CD4-positive, CD25-positive, alpha-beta regulatory T cell (primary cell): ENCODE results near the gene HES4. TPM values are rescaled to one million over a fixed set of nuclear protein-coding genes. Genes with fewer than 3 reads are reported as not detected.
A peak's percentile ranks its signal among the peaks of the same experiment; 100 is the strongest.

ENCODE experiments used
- ATAC-seq, 2 donors: fragments of 150-1000 bp; cut with Tn5 transposase; one replicate each; pipeline ENCODE4 v1.10.0; 2021; ENCODE audit warnings: low read depth in 2 of 2, moderate number of reproducible peaks in 2 of 2, moderate library complexity in 1 of 2
- DNase-seq, 3 donors: peaks; one replicate each; pipeline versions ENCODE4 v3.0.0 to v3.0.0-alpha.2; 2012 to 2022; ENCODE audit warnings: mixed read lengths in 1 of 3
- H3K27ac ChIP-seq: one replicate; pipeline ENCODE4 v1.7.0; 2013; ENCODE audit warnings: mild to moderate bottlenecking, low read length; ENCODE audit not compliant: insufficient read depth, poor library complexity, severe bottlenecking
- H3K27me3 ChIP-seq: one replicate; pipeline ENCODE4 v1.7.0; 2013; ENCODE audit warnings: low read length; ENCODE audit not compliant: control insufficient read depth, insufficient read depth
- H3K36me3 ChIP-seq: one replicate; pipeline ENCODE4 v1.7.0; 2013; ENCODE audit warnings: mild to moderate bottlenecking, low read length, moderate library complexity; ENCODE audit not compliant: control insufficient read depth, insufficient read depth
- H3K4me1 ChIP-seq: 2 replicates; pipeline ENCODE4 v1.7.0; 2013; ENCODE audit warnings: mild to moderate bottlenecking, low read length; ENCODE audit not compliant: insufficient read depth, control insufficient read depth, poor library complexity, severe bottlenecking
- H3K4me3 ChIP-seq: one replicate; pipeline ENCODE4 v1.7.0; 2013; ENCODE audit warnings: low read depth, mild to moderate bottlenecking, low read length, moderate library complexity
- H3K9me3 ChIP-seq, 2 experiments: 1 replicate in 1 of 2; 2 replicates in 1 of 2; pipeline ENCODE4 v1.7.0; 2013; ENCODE audit warnings: low read length in 2 of 2, mild to moderate bottlenecking in 1 of 2, moderate library complexity in 1 of 2; ENCODE audit not compliant: control insufficient read depth in 2 of 2
- H3K27ac Mint-ChIP-seq, 3 donors: one replicate each; pipeline ENCODE4 v1.8.0; 2020 to 2022; ENCODE audit warnings: mild to moderate bottlenecking in 3 of 3, mixed read lengths in 3 of 3, moderate library complexity in 2 of 3
- H3K27me3 Mint-ChIP-seq: one replicate; pipeline ENCODE4 v1.8.0; 2022; ENCODE audit warnings: mild to moderate bottlenecking, mixed read lengths
- H3K36me3 Mint-ChIP-seq: one replicate; pipeline ENCODE4 v1.8.0; 2020; ENCODE audit warnings: mixed read lengths
- H3K4me1 Mint-ChIP-seq, 4 donors: one replicate each; pipeline ENCODE4 v1.8.0; 2020 to 2022; ENCODE audit warnings: mixed read lengths in 4 of 4, mild to moderate bottlenecking in 1 of 4
- H3K4me3 Mint-ChIP-seq, 4 donors: one replicate each; pipeline ENCODE4 v1.8.0; 2020 to 2022; ENCODE audit warnings: mild to moderate bottlenecking in 4 of 4, mixed read lengths in 4 of 4, moderate library complexity in 3 of 4
- H3K9me3 Mint-ChIP-seq, 7 donors: one replicate each; pipeline ENCODE4 v1.8.0; 2020 to 2022; ENCODE audit warnings: mixed read lengths in 7 of 7, mild to moderate bottlenecking in 3 of 7, moderate library complexity in 2 of 7
- polyA plus RNA-seq, 4 donors: library from polyadenylated mRNA; unstranded; fragments of 300-500 nt; fragmentation: Illumina TruSeq; gene quantifications; one replicate each; pipeline ENCODE4 v1.2.3, GENCODE V29; 2021
- total RNA-seq: library from RNA; stranded (reverse); gene quantifications from one replicate; pipeline ENCODE4 v1.2.3, GENCODE V29; 2022

The HES4 gene
- total and polyA plus RNA-seq, 5 donors from 2014 or later, result 0.21 to 25.9 (median 1.2) TPM; not detected in 1

DNA sequence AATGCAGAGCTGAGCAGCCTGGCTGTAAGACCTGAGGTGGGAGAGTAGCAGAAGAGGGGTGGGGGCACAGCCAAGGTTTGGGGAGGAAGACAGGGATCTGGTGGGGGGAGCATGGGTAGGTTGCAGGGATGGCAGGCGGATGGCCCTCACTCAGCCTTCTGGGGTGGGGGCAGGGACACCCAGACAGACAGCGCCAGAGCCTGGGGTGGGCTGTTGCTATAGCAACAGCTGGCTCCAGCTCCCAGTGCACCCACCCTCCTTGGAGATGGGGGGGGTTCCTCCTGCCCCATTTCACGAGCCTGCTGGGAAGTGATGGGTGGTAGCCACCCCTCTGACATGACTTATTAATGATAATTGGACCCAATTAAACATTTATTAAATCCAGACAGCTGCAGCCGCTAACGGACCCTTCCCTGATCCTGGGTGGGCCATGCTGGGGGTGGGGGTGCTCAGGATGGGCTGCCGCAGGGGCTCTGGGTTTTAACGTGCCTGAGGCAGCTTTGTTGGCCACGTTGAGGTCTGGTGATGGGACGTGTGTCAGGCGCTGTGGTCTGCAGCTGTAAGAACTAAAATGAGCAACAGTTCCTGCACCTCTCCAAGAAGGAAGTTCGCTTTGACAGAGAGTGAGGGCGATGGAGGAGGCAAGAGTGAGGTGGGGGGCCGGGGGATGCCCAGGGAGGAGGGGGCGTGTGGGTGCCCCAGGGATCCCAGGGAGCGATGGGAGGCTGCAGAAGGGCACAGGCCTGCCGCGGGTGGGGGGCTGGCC is 39.4 kb upstream of the HES4 start:
- no peak overlapping the region for H3K4me3 ChIP-seq
- no peaks in the 10 kb centered on the region for H3K9me3 ChIP-seq
- H3K27me3 ChIP-seq, result no peaks in the 10 kb centered on the region
- no peak for ATAC-seq
- peak overlapping the region; percentile 53 to 81 (median 68) for H3K4me3 Mint-ChIP-seq
- peaks cover 0 to 23% (median 8%) of the 10 kb centered on the region in 4 donors for H3K4me1 Mint-ChIP-seq
- H3K36me3 ChIP-seq, result no peaks in the 10 kb centered on the region
- peaks cover 19% of the 10 kb centered on the region for H3K4me1 ChIP-seq
- H3K36me3 Mint-ChIP-seq, result no peaks in the 10 kb centered on the region
- DNase-seq, result no peak
- H3K27me3 Mint-ChIP-seq, result peaks cover 26% of the 10 kb centered on the region
- no peak overlapping the region for H3K27ac ChIP-seq
- H3K27ac Mint-ChIP-seq, result no peak overlapping the region
- H3K9me3 Mint-ChIP-seq, result peaks cover 0 to 2% (median 0%) of the 10 kb centered on the region in 7 donors

DNA sequence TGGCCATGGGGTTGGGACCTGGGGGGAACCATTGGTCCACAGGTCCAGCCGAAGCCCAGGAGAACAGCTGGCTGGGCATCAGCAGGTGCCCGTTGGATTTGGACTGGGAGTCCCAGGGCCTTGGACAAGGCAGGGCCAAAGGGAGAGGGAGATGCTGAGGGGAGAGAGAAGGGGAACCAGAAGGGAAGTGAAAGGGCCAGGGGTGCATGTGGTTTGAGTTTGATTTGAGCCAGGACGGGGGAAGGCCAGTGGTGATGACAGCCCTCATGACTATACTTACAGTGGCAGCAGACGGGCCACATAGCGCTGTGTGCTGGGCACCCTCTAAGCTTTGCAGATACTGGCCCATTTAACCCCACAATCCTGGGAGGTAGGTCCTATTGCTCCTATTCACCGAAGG is 38.8 kb upstream of the HES4 start:
- no peak for ATAC-seq
- H3K4me1 ChIP-seq, result peaks cover 26% of the 10 kb centered on the region

DNA sequence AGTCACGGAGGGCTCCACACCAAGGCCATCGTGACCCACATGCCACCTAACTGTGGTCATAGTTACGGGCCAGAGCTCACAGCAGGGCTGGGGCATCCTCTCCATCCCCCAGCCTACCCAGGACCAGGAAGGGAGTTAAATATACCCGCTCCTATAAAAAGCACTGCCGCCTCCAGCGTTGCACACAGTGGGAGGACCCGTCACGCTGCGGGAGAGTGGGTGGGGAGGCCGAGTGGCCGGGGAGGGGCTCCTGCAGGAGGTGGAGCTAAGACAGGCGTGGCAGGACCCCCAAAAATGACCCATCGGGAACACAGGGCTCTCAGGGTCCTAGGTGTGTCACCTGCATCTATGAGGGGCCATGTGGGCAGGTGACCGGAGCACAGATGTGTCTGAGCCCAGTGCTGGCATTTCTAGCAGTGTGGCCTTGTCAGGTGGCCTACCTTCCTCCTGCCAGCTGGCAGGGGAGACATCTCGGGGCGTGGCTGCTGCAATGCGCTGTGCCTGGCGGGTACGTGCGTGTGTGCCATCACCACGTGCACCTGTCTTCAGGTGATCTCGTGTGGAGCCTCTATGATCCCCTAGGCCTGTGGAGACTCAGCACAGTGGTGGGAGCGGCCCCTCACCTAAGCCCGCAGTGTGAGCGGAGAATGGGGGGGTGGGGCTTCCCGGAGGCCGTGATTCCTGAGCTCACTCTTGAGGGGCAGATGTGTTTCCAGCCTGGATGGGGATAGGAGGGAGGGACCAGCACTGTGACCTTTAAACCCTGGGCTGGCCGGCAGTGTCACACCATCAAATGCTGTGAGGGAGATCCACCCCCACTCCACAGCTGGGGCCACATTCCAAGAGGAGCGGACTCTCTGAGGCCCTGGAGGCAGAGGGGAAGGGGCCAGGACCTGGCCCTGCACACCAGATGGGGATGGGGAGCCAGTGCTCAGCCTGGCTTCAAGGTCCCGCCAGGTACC is 37.8 kb upstream of the HES4 start:
- H3K4me3 Mint-ChIP-seq, result no peak overlapping the region
- H3K27ac Mint-ChIP-seq, result peak overlapping the region in 1 of 3 donors; percentile 5
- no peak for ATAC-seq

More for the DNA sequence above, 38.8 kb upstream of the HES4 start:
- DNase-seq, result no peak
- Mint-ChIP-seq H3K36me3 (no peaks in the 10 kb centered on the region), H3K4me3 (peak overlapping the region in 1 of 4 donors; percentile 39), H3K27me3 (peaks cover 26% of the 10 kb centered on the region), H3K27ac (peak overlapping the region in 1 of 3 donors; percentile 62), H3K4me1 (peaks cover 0 to 23% (median 8%) of the 10 kb centered on the region in 4 donors), H3K9me3 (peaks cover 0 to 2% (median 0%) of the 10 kb centered on the region in 7 donors)
- H3K27me3 ChIP-seq, result no peaks in the 10 kb centered on the region
- H3K27ac ChIP-seq, result no peak overlapping the region
- no peak overlapping the region for H3K4me3 ChIP-seq
- H3K9me3 ChIP-seq, result no peaks in the 10 kb centered on the region
- H3K36me3 ChIP-seq, result no peaks in the 10 kb centered on the region

DNA sequence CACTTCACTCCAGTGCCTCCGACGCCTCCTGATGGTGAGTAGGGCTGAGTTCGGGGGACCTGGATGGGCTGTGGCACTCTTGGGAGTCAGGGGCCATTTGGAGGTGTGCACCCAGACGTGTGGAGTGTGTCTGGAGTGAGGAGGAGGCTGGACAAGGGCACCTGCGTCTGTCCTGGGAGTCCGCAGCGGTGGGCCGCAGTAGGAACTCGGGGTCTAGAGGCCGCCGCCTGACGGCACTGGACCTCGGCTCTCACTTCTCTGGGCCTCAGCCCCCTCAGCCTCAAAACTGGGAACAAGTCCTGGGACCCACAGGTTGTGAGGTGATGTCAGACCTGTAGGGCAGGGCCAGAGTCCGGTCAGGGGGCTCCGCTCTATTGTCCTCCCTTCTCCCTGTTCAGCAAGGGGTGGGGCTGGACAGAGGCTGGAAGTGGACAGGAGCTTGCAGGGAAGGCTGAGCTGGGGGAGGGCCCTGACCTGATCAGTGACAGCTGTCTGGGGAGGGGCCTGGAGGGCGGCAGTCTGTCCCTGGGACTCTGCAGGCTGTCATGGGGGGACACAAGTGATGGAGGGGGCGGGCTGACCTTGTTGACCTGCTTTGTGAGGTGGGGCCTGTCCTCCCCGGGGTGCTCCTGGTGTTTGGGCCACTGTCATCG is 35.5 kb upstream of the HES4 start:
- peaks cover 35% of the 10 kb centered on the region for H3K27me3 Mint-ChIP-seq
- H3K4me1 Mint-ChIP-seq, result peaks cover 0 to 26% (median 11%) of the 10 kb centered on the region in 4 donors
- H3K27ac Mint-ChIP-seq, result peak overlapping the region in 1 of 3 donors; percentile 71
- Histone ChIP-seq H3K27ac (no peak overlapping the region), H3K27me3 (no peaks in the 10 kb centered on the region), H3K36me3 (no peaks in the 10 kb centered on the region), H3K4me3 (no peak overlapping the region), H3K4me1 (peaks cover 38% of the 10 kb centered on the region), H3K9me3 (no peaks in the 10 kb centered on the region)
- H3K4me3 Mint-ChIP-seq, result peak overlapping the region in 1 of 4 donors; percentile 9
- no peak for ATAC-seq
- no peaks in the 10 kb centered on the region for H3K36me3 Mint-ChIP-seq
- DNase-seq, result no peak
- H3K9me3 Mint-ChIP-seq, result peaks cover 0 to 2% (median 0%) of the 10 kb centered on the region in 7 donors

More for the DNA sequence above, 37.8 kb upstream of the HES4 start:
- H3K27me3 Mint-ChIP-seq, result peaks cover 27% of the 10 kb centered on the region
- H3K4me1 Mint-ChIP-seq, result peaks cover 0 to 20% (median 8%) of the 10 kb centered on the region in 4 donors
- H3K36me3 Mint-ChIP-seq, result no peaks in the 10 kb centered on the region
- Histone ChIP-seq H3K4me1 (peaks cover 35% of the 10 kb centered on the region), H3K36me3 (no peaks in the 10 kb centered on the region), H3K9me3 (no peaks in the 10 kb centered on the region), H3K27ac (no peak overlapping the region), H3K4me3 (no peak overlapping the region), H3K27me3 (no peaks in the 10 kb centered on the region)
- DNase-seq, result no peak
- peaks cover 0 to 2% (median 0%) of the 10 kb centered on the region in 7 donors for H3K9me3 Mint-ChIP-seq

DNA sequence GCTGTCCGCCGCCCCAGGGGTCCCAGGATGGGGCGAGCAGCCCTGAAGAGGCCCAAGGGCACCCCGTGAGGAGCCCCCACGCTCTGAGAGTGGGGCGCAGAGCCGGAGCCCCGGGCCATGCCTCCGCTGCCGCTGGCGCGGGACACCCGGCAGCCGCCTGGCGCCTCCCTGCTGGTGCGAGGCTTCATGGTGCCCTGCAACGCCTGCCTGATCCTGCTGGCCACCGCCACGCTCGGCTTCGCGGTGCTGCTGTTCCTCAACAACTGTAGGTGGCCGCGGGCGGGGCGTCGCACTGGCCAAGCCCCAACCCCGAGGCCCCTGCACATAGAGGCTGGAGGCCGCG is 34.5 kb upstream of the HES4 start:
- H3K36me3 Mint-ChIP-seq, result no peaks in the 10 kb centered on the region
- no peaks in the 10 kb centered on the region for H3K36me3 ChIP-seq
- peaks cover 28% of the 10 kb centered on the region for H3K4me1 ChIP-seq
- no peak overlapping the region for H3K27ac ChIP-seq
- DNase-seq, result no peak
- no peaks in the 10 kb centered on the region for H3K9me3 ChIP-seq
- no peak overlapping the region for H3K4me3 ChIP-seq
- ATAC-seq, result no peak
- H3K27me3 ChIP-seq, result no peaks in the 10 kb centered on the region
- peaks cover 0 to 19% (median 8%) of the 10 kb centered on the region in 4 donors for H3K4me1 Mint-ChIP-seq
- H3K4me3 Mint-ChIP-seq, result peak overlapping the region in 3 of 4 donors; percentile 26 to 85 (median 75)
- no peak overlapping the region for H3K27ac Mint-ChIP-seq
- H3K9me3 Mint-ChIP-seq, result no peaks in the 10 kb centered on the region
- H3K27me3 Mint-ChIP-seq, result peaks cover 35% of the 10 kb centered on the region

DNA sequence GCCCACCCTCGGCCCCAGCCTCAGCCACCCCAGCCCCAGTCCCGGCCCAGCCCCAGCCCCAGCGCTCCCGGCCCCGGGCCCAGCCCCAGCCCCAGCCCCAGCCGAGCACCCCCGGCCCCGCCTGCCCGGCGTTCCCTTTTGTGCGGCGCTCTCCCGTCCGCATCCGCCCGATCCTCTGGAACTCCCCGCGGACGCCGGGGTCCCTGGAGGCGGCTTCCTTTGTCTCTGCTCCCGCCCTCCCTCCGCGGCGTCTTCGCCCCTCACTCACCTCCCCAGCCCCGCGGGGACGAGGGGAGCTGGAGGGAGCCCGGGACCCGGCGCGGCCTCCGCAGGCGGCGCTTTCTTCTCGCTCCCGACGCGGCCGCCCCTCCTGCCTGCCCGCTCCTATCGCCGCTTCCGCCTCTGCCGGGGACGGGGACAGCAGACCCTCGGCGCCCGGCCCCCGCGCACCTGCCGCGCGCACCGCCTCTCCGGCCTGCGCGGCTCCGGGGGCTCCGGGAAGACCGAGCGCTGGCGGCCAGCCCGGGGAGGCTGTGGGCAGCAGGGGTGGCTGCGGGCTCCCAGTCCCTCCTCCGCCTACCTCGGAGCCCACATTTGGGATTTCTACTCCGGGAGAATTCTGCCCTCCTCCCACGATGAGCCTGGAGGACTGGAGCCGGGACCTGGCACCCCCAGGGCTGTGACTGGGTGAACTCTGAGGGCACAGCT is 34.0 kb upstream of the HES4 start:
- peak overlapping the region in 2 of 4 donors; percentile 22 to 56 for H3K4me3 Mint-ChIP-seq
- ATAC-seq, result no peak
- no peak overlapping the region for H3K27ac Mint-ChIP-seq

More for the DNA sequence above, 34.0 kb upstream of the HES4 start:
- Mint-ChIP-seq H3K4me1 (peaks cover 0 to 14% (median 6%) of the 10 kb centered on the region in 4 donors), H3K36me3 (no peaks in the 10 kb centered on the region), H3K27me3 (peaks cover 33% of the 10 kb centered on the region), H3K9me3 (no peaks in the 10 kb centered on the region)
- H3K27me3 ChIP-seq, result no peaks in the 10 kb centered on the region
- H3K4me1 ChIP-seq, result peaks cover 23% of the 10 kb centered on the region
- no peak overlapping the region for H3K4me3 ChIP-seq
- H3K27ac ChIP-seq, result no peak overlapping the region
- DNase-seq, result no peak
- H3K9me3 ChIP-seq, result no peaks in the 10 kb centered on the region
- no peaks in the 10 kb centered on the region for H3K36me3 ChIP-seq
